Measurements from ENCODE around the gene SLC25A34. TPM values are rescaled to one million over a fixed set of nuclear protein-coding genes. Genes with fewer than 3 reads are reported as not detected.

SLC25A34 gene
- total and polyA plus RNA-seq, 4 donors: 1.6 to 4.2 (median 2.2) TPM

DNA sequence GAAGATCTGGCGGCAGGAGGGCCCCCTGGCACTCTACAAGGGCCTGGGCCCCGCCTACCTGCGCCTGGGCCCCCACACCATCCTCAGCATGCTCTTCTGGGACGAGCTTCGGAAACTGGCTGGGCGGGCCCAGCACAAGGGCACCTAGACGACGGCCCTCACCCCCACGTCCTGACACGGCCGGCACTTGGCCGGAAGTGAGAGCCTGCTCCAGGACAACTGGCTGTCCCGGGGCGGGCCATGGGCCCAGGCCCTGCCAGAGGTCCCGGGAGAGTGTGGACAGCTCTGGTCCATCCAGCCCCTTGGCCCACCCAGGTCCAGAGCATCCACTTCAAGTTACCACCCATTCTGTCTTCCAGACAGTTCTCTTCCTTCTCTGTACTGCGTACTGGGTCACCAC lies 3.2 kb downstream of the SLC25A34 start:
- WGBS, 2 donors: 72 to 82% methylated on average over 16 of the region's 16 CpGs
- no peak overlapping the region for H3K9ac ChIP-seq (ENCODE audit: insufficient read depth in 1 of 2, low read length in 2 of 2)
- TF ChIP-seq, protein P1, sequence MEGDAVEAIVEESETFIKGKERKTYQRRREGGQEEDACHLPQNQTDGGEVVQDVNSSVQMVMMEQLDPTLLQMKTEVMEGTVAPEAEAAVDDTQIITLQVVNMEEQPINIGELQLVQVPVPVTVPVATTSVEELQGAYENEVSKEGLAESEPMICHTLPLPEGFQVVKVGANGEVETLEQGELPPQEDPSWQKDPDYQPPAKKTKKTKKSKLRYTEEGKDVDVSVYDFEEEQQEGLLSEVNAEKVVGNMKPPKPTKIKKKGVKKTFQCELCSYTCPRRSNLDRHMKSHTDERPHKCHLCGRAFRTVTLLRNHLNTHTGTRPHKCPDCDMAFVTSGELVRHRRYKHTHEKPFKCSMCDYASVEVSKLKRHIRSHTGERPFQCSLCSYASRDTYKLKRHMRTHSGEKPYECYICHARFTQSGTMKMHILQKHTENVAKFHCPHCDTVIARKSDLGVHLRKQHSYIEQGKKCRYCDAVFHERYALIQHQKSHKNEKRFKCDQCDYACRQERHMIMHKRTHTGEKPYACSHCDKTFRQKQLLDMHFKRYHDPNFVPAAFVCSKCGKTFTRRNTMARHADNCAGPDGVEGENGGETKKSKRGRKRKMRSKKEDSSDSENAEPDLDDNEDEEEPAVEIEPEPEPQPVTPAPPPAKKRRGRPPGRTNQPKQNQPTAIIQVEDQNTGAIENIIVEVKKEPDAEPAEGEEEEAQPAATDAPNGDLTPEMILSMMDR (IDR thresholded peaks at IDR 0.05; ENCODE audit: control extremely low read depth, extremely low read depth): no peak
- H3K36me3 ChIP-seq (ENCODE audit: control insufficient read depth in 4 of 4, insufficient read depth in 4 of 4, low read length in 4 of 4): peaks cover 0 to 6% (median 2%) of the 10 kb centered on the region in 4 donors
- DNase-seq (no peak), ATAC-seq (ENCODE audit: insufficient read depth, low FRiP score) (no peak)
- H3K27ac ChIP-seq (ENCODE audit: low read depth in 1 of 2, low read length in 1 of 2): peak overlapping the region in 1 of 2 donors; percentile 6
- H3K9me3 ChIP-seq (ENCODE audit: control insufficient read depth in 4 of 4, insufficient read depth in 3 of 4, low read length in 3 of 4): no peaks in the 10 kb centered on the region
- no peaks in the 10 kb centered on the region for H3K27me3 ChIP-seq (ENCODE audit: control insufficient read depth in 3 of 3, insufficient read depth in 3 of 3, low read length in 2 of 3)
- H3K4me3 ChIP-seq: no peak overlapping the region
- H3K4me1 ChIP-seq (ENCODE audit: control insufficient read depth in 5 of 5, insufficient read depth in 5 of 5, low read length in 5 of 5): peaks cover 0 to 14% (median 7%) of the 10 kb centered on the region in 5 donors

DNA sequence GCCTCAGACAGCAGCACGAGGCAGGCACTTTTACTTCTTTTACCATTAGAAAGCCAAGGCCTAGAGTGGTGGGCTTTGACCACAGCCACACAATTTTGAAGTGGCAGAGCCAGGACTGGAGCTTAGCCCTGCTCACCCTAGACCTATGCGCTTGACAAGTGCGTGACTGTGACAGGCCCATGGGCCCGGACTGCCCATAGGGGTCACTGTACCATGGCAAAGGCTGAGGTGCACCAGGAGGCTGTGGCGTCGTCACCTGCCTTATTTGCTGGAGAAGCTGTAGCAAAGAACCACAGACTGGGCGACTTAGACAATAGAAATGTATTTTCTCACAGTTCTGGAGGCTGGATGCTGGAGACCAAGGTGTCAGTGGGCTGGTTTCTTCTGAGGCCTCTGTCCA lies 3.7 kb downstream of the SLC25A34 start:
- Histone ChIP-seq H3K27me3 (ENCODE audit: control insufficient read depth in 3 of 3, insufficient read depth in 3 of 3, low read length in 2 of 3) (no peaks in the 10 kb centered on the region), H3K9ac (ENCODE audit: insufficient read depth in 1 of 2, low read length in 2 of 2) (no peak overlapping the region), H3K36me3 (ENCODE audit: control insufficient read depth in 4 of 4, insufficient read depth in 4 of 4, low read length in 4 of 4) (peaks cover 0 to 3% (median 0%) of the 10 kb centered on the region in 4 donors), H3K9me3 (ENCODE audit: control insufficient read depth in 4 of 4, insufficient read depth in 3 of 4, low read length in 3 of 4) (no peaks in the 10 kb centered on the region), H3K27ac (ENCODE audit: low read depth in 1 of 2, low read length in 1 of 2) (peak overlapping the region in 1 of 2 donors; percentile 1), H3K4me3 (no peak overlapping the region), H3K4me1 (ENCODE audit: control insufficient read depth in 5 of 5, insufficient read depth in 5 of 5, low read length in 5 of 5) (peaks cover 0 to 14% (median 6%) of the 10 kb centered on the region in 5 donors)
- TF ChIP-seq, protein P1 (IDR thresholded peaks at IDR 0.05; ENCODE audit: control extremely low read depth, extremely low read depth): no peak
- DNase-seq (no peak), ATAC-seq (ENCODE audit: insufficient read depth, low FRiP score) (no peak)
- 91% methylated on average over 7 of the region's 7 CpGs for WGBS, 2 donors

DNA sequence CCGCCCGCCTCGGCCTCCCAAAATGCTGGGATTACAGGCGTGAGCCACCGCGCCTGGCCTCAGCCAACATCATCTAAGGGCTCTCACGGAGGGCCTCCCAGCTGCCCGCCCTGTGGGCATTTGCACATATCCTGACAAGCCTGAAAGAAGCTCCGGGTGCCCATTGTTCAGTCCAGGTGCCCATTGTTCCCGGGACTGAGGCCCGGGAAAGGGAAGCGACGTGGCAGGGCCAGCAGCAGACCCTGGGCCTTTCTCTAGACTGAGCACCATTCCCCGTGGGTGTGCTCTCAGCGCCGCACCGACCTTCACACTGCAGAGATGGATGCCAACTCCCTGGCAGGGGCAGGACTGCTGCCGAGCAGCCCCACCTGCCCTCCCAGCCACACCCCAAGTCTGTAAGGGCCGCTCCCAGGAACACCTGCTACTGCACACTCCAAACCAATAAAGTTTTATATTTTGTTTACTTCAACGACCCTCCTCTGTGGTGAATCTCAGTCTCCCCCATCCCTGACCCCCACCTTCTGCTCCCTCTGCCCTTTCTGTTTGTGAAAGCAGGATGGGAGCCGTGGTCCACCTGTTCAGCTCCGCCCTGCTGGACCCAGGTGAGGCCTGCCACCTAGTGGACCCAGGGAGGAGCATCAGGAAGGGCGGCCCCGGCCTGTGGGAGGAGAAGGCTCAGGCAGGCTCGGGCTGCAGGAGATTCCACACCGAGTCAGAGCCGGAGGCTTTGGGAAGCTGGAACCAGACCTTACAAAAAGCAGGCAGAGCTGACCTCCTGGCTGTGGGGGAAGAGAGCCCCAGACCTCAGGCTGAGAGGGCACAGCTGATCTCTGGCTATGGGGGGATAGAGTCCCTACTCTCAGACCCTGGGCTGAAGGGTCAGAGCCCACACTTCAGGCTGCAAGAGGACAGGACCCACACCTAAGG lies 5.1 kb downstream of the SLC25A34 start:
- no peaks in the 10 kb centered on the region for H3K27me3 ChIP-seq (ENCODE audit: control insufficient read depth in 3 of 3, insufficient read depth in 3 of 3, low read length in 2 of 3)
- H3K4me1 ChIP-seq (ENCODE audit: control insufficient read depth in 5 of 5, insufficient read depth in 5 of 5, low read length in 5 of 5): peaks cover 0 to 9% (median 5%) of the 10 kb centered on the region in 5 donors
- no peak overlapping the region for H3K4me3 ChIP-seq
- ATAC-seq (ENCODE audit: insufficient read depth, low FRiP score): peak; percentile 59
- peaks cover 0 to 3% (median 0%) of the 10 kb centered on the region in 4 donors for H3K36me3 ChIP-seq (ENCODE audit: control insufficient read depth in 4 of 4, insufficient read depth in 4 of 4, low read length in 4 of 4)
- TF ChIP-seq, protein P1 (IDR thresholded peaks at IDR 0.05; ENCODE audit: control extremely low read depth, extremely low read depth): peak; percentile 82
- no peak overlapping the region for H3K9ac ChIP-seq (ENCODE audit: insufficient read depth in 1 of 2, low read length in 2 of 2)
- DNase-seq: peak; percentile 68 to 80 (median 78)
- H3K27ac ChIP-seq (ENCODE audit: low read depth in 1 of 2, low read length in 1 of 2): no peak overlapping the region
- H3K9me3 ChIP-seq (ENCODE audit: control insufficient read depth in 4 of 4, insufficient read depth in 3 of 4, low read length in 3 of 4): no peaks in the 10 kb centered on the region
- WGBS, 2 donors: 53 to 60% methylated on average over 27 of the region's 27 CpGs
